NOMO-1 treated with DMSO at 0.1 percent for 48 hours (cell line): Measurements from ENCODE around the gene SMIM1.
A peak's percentile ranks its signal among the peaks of the same experiment; 100 is the strongest.

Source experiments
- DNase-seq: peaks from one replicate; lab custom pipeline; 2025; ENCODE audit not compliant: unreplicated experiment; lab: John Stamatoyannopoulos, UW

The SMIM1 gene

GRCh38 chr1:3775490-3776230 is 3.1 kb downstream of the SMIM1 start:
- peak; percentile 42 for DNase-seq

GRCh38 chr1:3776231-3776961 is 3.8 kb downstream of the SMIM1 start:
- no peak for DNase-seq

- no peak for DNase-seq
Measured at GRCh38 chr1:3777078-3777547, 4.6 kb downstream of the SMIM1 start.

GRCh38 chr1:3777647-3778589 is 5.4 kb downstream of the SMIM1 start:
- DNase-seq: no peak

- DNase-seq: no peak
Measured at GRCh38 chr1:3778590-3779264, 6.2 kb downstream of the SMIM1 start.

GRCh38 chr1:3779265-3779911 is 6.8 kb downstream of the SMIM1 start:
- no peak for DNase-seq

- no peak for DNase-seq
Measured at GRCh38 chr1:3779912-3780416, 7.4 kb downstream of the SMIM1 start.

GRCh38 chr1:3780901-3781300 is 8.4 kb downstream of the SMIM1 start:
- no peak for DNase-seq

GRCh38 chr1:3783651-3784474 is 11.3 kb downstream of the SMIM1 start:
- DNase-seq: no peak

- no peak for DNase-seq
Measured at GRCh38 chr1:3785045-3785444, 12.5 kb downstream of the SMIM1 start.

- DNase-seq: no peak
Measured at GRCh38 chr1:3785456-3786157, 13.1 kb downstream of the SMIM1 start.

GRCh38 chr1:3786468-3787348 is 14.2 kb downstream of the SMIM1 start:
- no peak for DNase-seq

- DNase-seq: no peak
Measured at GRCh38 chr1:3787349-3787715, 14.8 kb downstream of the SMIM1 start.

GRCh38 chr1:3787745-3788605 is 15.4 kb downstream of the SMIM1 start:
- DNase-seq: no peak

- no peak for DNase-seq
Measured at GRCh38 chr1:3788756-3789420, 16.3 kb downstream of the SMIM1 start.
